ENCODE data around the gene TAF4.

The TAF4 gene

GRCh38 chr20:62044631-62045030 is 21.1 kb downstream of the TAF4 start:
- no peak for DNase-seq (ENCODE audit: low spot score)

DNA sequence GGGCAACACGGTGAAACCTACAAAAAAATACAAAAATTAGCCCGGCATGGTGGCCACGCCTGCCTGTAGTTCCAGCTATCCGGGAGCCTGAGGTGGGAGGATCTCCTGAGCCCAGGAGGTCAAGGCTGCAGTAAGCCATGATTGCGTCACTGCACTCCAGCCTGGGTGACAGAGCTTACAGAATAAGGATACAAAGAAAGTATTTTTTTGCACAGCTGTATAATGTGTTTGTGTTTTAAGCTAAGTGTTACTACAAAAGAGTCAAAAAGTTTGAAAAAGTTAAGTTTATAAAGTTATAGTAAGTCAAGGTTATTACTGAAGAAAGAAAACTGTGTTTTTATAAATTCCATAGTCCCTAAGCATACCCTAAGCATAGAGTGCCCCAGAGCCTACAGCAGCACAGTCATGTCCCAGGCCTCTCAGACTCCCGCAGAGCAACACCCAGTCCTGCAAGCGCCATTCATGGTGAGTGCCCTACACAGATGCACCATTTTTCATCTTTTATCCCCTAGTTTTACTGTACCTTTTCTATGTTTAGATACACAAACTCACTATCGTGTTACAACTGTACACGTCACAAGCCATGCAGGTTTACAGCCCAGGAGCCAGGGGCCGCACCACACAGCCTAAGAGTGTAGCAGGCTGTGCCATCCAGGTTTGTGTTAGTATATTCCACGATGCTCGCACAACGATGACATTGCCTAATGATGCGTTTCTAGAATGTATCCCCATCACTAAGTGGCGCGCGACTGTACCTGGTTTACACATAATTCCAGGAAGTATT is 22.4 kb downstream of the TAF4 start:
- DNase-seq (ENCODE audit: low spot score): no peak

GRCh38 chr20:62042025-62042820 is 23.5 kb downstream of the TAF4 start:
- no peak for DNase-seq (ENCODE audit: low spot score)

- DNase-seq (ENCODE audit: low spot score): no peak
These were observed 24.7 kb downstream of the TAF4 start for GRCh38 chr20:62040933-62041332.

- no peak for DNase-seq (ENCODE audit: low spot score)
These were observed 25.2 kb downstream of the TAF4 start for GRCh38 chr20:62040381-62040922.

GRCh38 chr20:62039738-62040137 is 25.9 kb downstream of the TAF4 start:
- DNase-seq (ENCODE audit: low spot score): no peak

- DNase-seq (ENCODE audit: low spot score): no peak
These were observed 32.9 kb downstream of the TAF4 start for GRCh38 chr20:62032609-62033368.

GRCh38 chr20:62031462-62032092 is 34.1 kb downstream of the TAF4 start:
- no peak for DNase-seq (ENCODE audit: low spot score)

DNA sequence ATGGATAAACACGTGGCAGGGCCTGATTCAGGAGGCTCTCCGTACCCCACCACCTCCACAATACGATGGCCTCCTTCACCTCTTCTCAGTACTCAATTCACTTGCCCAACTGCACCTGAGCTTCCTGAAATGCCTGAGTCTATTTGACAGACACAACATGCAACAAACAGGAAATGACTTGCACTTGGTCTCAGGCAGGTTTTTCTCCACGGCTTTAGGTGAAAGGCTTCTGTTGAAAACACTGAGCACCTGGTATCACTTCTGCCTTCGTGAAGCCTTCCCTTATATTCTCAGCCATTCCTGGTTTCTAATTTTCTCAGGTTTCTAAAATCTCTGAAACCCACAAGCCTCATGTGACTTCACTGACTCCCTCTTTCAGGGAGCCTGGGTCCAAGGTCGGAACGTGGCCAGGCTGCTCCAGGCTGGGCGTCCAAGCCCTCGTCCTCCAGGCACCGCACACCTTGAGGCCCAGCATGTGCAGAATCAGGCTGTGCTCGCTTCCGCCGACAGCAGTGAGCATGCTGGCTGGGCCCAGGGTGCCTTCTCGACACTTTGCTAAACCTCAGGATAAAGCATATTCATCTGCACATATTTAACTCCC is 34.7 kb downstream of the TAF4 start:
- no peak for DNase-seq (ENCODE audit: low spot score)

DNA sequence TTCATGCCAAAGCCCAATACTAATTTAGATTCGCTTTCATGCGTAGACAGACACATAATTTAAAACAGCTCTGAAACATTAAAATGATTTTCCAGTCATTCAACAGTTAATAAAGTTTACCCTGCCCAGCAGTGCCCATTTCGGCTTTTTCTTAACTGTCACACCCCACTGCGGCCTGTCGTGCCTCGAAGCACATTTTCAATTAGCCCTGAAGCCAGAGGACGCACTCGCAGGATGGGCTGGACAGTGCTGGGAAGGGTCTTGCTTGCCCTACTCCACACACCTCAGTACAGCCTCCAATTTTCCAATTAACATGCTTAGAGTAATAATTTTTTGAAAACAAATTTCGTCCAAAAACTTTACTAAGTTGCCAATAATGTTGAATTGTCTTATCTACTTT is 35.3 kb downstream of the TAF4 start:
- no peak for DNase-seq (ENCODE audit: low spot score)

- DNase-seq (ENCODE audit: low spot score): no peak
These were observed 35.7 kb downstream of the TAF4 start for GRCh38 chr20:62029949-62030348.

GRCh38 chr20:62029296-62029695 is 36.4 kb downstream of the TAF4 start:
- no peak for DNase-seq (ENCODE audit: low spot score)

DNA sequence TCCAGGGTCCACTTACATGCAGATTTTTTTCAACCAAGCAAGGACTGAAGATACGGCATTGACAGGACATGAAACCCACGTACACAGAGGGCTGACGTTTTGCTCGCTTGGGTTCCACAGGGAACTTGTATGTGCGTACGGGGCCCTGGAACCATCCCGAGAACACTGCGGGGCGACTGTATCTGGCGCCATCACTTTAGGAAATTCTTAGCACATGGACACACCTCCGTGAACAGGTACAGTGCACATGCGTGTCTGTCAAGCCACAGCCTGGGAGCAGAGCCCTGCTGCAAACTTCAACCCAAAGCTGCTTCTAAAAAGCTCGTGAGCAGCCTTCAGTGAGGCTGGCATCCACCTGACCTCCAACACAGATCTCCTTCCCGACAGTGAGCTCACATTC is 37.3 kb downstream of the TAF4 start:
- DNase-seq (ENCODE audit: low spot score): no peak

DNA sequence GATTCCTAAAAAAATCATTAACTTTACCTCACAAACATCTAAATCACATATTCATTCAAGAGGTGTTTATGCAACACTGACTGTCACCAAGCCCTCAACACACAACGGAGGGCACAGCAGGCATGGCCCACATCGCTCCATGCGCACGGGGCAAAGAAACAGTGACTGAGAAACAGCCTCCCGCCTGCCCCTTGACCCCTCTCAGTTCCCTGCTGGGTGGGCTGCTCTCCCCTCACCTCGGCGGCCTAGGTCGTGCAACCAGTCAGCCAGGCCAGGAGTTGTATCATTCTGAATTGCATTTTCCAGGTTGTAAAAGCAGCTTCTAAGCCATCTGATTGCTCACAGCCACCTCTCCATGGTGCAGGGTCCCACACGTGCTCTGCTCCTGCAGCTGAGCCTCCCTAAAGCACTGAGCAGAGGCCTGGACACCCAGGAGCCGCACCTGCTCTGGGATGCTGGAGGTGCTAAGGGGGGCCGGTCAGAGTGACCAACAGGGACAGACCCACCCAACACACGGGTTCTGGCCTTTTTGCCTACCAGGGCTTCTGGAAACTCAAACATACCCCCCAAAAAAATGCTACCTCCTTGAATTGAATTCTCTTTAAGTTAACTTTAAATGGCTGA is 37.9 kb downstream of the TAF4 start:
- no peak for DNase-seq (ENCODE audit: low spot score)

DNA sequence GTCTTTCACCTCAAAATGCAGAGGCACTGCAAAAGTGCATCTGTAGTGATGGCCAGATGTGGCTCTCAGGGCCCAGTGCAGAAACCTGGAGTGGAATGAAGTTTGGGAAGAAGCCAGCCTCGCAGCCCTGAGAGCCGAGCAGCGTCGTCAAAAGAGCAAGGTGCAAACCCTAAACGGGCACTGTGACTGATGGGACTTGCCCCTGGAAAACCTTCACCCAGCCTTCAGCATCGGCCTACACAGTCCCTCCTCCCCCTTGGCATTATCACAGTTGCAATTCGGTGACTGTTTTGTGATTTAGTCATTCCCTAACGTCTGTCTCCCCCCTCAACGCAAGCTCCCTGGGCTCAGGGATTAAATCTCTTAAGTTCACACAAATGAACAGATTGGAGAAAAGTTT is 38.6 kb downstream of the TAF4 start:
- DNase-seq (ENCODE audit: low spot score): no peak

DNA sequence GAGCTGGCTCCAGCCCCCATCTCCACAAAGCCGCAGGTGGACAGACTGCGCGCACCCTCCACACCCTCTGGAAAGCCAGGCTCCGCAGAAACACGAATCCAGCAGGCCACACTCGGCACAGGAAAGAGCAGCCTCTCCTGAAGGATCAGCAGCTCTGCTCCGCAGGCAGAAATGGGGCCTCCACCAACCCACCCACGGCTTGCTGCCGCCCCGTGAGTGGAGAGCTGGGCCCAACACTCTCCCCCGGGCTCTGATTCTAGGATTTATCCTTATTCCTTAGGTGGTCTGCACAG is 39.2 kb downstream of the TAF4 start:
- no peak for DNase-seq (ENCODE audit: low spot score)

DNA sequence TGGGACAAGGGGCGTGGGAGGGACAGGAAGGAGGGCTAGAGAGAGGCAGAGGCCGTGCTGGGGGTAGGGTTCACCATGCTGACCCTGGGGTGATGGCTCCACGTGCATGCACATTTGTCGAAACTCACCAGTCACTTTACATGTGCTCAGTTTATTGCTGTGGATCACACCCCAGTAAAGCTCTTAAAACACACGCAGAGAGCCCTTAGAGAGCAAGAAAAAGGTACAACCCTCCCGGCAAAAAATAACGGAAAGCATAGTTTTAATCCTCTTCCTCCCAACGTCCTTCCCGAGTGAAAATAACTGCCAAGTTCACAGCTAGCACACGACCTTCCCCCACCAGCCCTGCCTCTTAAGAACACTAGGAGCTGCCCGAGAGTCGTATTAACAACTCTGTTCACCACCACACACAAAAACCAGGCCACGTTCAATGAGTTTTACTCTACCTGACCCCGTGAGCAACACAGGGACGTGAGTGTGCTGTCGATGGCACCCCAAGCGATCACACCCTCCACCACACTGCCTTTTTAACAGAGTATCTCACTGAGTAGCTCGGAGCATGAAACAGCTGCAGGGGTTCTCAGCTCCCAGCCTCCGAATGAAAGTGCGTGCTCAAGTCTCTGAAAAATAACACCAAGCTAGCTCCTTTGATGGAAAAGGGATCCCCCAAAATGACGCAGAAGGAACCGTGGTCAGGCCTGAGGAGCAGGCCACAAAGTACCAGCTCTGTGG is 39.7 kb downstream of the TAF4 start:
- no peak for DNase-seq (ENCODE audit: low spot score)

DNA sequence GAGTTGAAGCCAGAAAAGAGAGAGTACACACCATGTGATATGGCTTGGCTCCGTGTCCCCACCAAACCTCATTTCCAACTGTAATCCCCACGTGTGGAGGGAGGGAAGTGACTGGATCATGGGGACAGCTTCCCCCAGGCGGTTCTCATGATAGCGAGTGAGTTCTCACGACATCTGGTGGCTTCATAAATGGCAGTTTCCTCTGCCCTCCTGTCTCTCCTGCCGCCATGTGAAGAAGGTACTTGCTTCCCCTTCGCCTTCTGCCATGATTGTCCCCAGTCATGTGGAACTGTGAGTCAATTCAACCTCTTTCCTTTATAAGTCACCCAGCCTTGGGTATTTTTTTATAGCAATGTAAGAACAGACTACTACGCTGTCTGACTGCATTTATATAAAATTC is 40.3 kb downstream of the TAF4 start:
- no peak for DNase-seq (ENCODE audit: low spot score)

- DNase-seq (ENCODE audit: low spot score): no peak
These were observed 41.7 kb downstream of the TAF4 start for GRCh38 chr20:62023935-62024334.

DNA sequence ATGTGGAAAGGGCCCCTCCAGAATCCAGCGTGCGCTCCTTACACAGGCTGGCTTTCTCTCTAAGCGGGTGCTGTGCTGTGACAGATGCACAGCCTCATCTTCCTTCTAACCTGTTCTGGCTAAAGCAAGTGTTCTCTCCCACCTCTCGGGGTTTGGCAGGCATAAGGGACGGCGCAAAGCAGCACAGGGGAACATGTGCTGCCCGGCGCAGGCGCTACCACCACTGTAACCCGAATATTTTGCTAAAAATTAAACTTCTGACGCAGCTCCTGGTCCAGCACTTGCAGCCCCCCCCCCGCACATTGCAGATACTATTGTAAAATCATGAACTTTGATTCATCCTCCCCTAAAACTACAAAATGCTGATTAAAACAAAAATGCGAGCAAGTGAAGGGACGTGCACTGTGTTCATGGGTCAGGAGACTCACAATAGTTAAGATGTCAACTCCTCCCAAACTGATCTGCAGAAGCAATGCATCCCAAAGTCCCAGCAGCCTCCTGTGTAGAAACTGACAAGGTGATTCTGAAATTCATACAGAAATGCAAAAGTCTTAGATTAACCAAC is 43.0 kb downstream of the TAF4 start:
- DNase-seq (ENCODE audit: low spot score): no peak
